Islet precursor cell (in vitro differentiated cells): ENCODE results near the gene WDR90.
A peak's percentile ranks its signal among the peaks of the same experiment; 100 is the strongest.

Experiments
- DNase-seq: peaks from one replicate; pipeline ENCODE4 v3.0.0-alpha.2; 2018

WDR90 gene

DNA sequence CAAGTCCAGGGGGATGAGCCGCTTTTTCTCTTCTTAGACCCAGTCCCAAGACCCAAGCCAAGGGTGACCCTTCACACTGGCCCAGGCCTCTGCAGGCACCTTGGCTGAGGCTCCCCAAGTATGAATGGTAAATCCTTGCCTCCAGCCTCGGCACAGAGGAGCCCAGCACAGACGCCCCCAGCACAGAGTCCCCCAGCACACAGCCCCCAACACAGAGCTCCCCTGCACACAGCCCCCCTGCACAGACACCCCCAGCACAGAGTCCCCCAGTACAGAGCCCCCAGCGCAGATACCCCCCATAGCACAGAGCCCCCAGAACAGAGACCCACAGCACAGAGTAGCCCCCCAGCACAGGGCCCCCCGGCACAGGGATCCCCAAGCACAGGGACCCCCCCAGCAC is 8.6 kb upstream of the WDR90 start:
- DNase-seq = no peak

- DNase-seq = peak; percentile 86
These were observed 7.6 kb upstream of the WDR90 start, which contains the start of gene MCRIP2 for GRCh38 chr16:641326-642188. Gene MCRIP2 (plus strand): TSS chr16:641828. CDS start chr16:641992, 164 bp downstream.

DNA sequence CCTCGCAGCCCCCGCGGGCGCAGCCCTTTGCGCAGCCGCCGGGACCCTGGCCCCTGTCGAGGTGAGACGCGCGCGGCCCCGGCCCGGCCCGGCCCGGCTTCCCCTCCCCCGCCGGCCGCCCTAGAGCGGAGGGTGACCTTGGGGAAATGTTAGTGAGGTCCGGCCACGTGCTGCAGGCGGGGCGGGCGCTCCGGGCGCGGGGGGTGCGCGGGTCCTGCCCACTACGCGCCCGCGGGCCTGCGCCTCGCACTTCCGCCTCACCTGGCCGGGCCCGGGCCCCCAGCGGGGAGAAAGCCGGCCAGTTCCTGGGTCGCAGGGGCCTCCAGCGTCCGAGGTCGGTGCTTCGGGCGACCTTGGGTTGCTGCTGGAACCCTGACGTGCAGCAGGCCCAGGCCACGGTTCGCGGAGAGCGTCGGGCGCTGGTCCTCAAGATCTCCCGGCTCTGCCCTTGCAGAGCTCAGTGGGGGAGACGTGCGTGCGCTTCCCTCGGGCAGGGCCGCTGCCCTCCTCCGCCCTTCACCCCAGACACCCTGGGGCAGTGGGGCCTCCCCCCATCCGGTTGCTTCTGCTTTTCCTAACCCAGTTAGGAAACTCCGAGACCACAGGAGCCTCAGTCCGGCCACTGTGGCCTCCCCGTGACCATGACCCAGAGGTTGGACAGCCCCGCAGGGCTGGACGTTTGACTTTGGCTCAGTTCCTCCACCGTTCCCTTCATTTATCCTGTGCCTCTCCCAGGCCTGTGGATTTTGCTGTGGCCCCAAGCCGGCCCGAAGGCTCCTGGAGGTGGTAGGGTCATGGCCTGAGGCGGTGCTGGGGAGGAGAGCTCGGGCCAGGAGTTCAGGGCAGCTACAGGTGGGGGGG is 6.7 kb upstream of the WDR90 start:
- no peak for DNase-seq

DNA sequence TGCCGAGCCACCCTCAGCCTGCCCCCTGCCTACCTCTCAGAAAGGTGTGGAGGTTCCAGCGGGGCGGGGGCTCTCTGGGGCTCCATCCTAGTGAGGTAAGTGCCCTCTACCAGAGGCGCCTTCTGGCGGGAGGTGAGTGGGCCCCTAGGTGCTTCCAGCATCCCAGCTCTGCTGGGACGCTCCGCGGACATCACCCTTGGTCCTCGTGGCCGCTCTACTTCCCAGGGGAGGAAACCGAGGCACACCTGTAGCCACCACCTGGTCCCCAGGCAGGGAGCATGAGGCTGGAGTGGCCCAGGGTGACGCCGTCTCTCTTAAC is 6.2 kb upstream of the WDR90 start:
- no peak for DNase-seq

- no peak for DNase-seq
These were observed 4.6 kb upstream of the WDR90 start for GRCh38 chr16:644556-644955.

- DNase-seq = no peak
These were observed 3.1 kb upstream of the WDR90 start for GRCh38 chr16:645852-646678.

DNA sequence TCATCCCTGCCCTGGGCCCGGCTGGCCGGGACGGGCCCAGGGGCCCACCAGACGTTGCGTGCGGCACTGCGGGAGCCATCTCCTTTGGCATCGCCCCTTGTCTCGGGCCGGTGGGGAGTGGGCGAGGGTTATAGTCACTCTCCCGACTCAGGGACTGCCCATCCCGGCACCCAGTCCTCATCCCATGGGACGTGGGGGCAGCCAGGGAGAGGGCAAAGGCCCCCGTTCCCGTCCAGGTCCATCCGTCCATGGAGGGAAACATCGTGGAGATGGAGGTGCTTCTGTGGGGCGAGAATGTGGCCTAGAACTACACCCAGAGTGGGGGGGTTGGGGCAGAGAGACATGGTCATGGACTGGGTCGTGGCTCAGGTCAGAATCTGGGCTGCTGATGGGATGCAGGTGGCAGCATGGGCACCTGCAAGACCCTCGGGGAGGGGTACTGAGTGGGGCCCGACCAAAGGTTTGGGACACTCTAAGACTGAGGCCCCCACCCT is 2.4 kb upstream of the WDR90 start:
- DNase-seq = no peak

GRCh38 chr16:647173-647902 is 1.8 kb upstream of the WDR90 start:
- no peak for DNase-seq

GRCh38 chr16:648071-648780 is 939 bp upstream of the WDR90 start:
- no peak for DNase-seq

- no peak for DNase-seq
These were observed 466 bp downstream of the WDR90 start for GRCh38 chr16:649631-650030.

- DNase-seq = no peak
These were observed 2.7 kb downstream of the WDR90 start for GRCh38 chr16:651844-652243.

DNA sequence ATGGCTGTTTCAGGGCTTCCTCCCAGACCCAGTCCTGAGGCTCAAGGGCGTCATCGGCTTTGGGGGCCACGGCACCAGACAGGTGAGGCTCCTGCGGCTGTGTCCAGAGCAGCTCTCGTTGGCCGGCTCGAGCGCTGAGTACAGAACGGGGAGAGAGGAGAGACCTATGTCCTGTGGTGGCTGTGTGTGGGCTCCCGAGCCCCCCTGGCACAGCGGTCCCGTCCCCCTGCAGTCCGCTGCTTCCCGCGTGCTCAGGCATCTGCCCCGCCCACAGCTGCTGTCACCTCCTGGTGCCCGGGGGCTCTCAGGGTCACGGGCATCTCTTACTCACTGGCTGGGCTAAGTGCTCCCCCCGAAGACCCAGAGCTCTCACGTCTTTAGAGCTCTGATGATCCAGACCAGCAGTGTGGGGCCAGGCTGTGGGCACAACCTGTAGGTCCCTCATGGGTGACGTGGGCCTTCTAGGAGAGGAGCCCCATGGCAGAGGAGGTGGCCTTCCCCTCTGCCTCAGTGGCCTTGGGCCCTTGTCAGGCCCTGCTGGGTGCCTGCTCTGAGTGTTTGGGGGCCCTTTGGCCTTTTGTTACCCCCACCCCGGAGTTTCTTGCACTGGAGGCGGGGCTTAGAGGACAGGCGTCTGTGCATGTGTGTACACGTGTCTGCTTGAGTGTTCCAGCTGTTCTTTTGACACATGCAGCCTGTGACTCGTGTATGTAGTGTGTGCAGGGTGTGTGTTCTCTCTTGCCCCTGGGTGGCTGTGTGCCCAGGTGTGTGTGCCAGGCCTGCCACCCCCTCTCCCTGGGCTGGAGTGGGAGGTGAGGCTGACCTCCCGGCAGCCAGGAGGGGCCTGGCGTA is 3.5 kb downstream of the WDR90 start:
- no peak for DNase-seq

DNA sequence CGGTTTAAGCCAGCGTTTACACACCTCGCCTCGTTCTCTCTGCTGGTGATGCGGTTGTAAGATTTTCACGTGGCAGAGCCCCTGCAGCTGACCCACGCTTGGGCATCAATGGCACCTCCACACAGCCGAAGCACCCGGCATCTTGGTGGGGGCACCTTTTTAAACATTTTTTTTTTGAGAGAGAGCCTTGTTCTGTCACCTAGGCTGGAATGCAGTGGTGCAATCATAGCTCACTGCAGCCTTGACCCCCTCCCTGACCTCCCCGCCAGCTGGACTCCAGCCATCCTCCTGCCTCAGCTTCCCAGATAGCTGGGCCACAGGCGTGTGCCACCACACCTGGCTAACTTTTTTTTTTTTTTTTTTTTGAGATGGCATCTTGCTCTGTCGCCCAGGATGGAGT is 4.9 kb downstream of the WDR90 start:
- DNase-seq = no peak

- DNase-seq = no peak
These were observed 8.3 kb downstream of the WDR90 start for GRCh38 chr16:657487-657886.

- DNase-seq = no peak
These were observed 9.8 kb downstream of the WDR90 start for GRCh38 chr16:658679-659571.

GRCh38 chr16:659618-660017 is 10.5 kb downstream of the WDR90 start:
- DNase-seq = no peak

DNA sequence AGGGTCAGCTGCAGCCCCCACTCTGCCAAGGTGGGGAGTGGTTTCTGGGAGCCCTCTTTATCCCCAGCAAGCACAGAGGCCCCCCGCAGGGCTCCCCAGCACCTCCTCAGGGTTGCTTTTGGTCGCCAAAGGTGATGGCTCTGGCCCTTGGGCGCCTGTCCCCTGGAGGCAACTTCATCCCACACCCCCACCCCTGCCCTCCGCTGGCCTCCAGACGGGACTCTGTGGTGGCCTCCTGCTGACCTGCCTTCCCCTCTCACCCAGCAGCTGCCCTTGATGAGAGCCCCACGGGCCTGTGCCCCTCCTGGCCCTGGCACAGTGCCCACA is 10.9 kb downstream of the WDR90 start:
- no peak for DNase-seq

GRCh38 chr16:660459-661183 is 11.5 kb downstream of the WDR90 start:
- peak; percentile 96 for DNase-seq
